HG03521 (cell line): Measurements from ENCODE around the gene HIBADH.
"Not testable (repeated sequence)": the region's sequence is repeated elsewhere in the genome, so short reads cannot be mapped to it uniquely, and the experiment has no call there.

ENCODE experiments used
- ATAC-seq: cut with Tn5 transposase; IDR thresholded peaks from one replicate; pipeline ENCODE4 v1.9.1; 2021; ENCODE audit warnings: mild to moderate bottlenecking, moderate library complexity; ENCODE audit not compliant: unreplicated experiment

HIBADH gene

GRCh38 chr7:27639048-27639447 is 23.6 kb downstream of the HIBADH start:
- not testable (repeated sequence) for ATAC-seq

GRCh38 chr7:27636326-27637006 is 26.2 kb downstream of the HIBADH start:
- no peak for ATAC-seq

- no peak for ATAC-seq
Observed at GRCh38 chr7:27635728-27636127, 27.0 kb downstream of the HIBADH start.

GRCh38 chr7:27634671-27635493 is 27.8 kb downstream of the HIBADH start:
- ATAC-seq = no peak

GRCh38 chr7:27633062-27633461 is 29.6 kb downstream of the HIBADH start:
- ATAC-seq = no peak

GRCh38 chr7:27631391-27631790 is 31.3 kb downstream of the HIBADH start:
- ATAC-seq = no peak

- ATAC-seq = no peak
Observed at GRCh38 chr7:27627146-27627545, 35.5 kb downstream of the HIBADH start.

GRCh38 chr7:27619492-27619891 is 43.2 kb downstream of the HIBADH start:
- no peak for ATAC-seq

- ATAC-seq = no peak
Observed at GRCh38 chr7:27617651-27618381, 44.9 kb downstream of the HIBADH start.

GRCh38 chr7:27616914-27617548 is 45.7 kb downstream of the HIBADH start:
- no peak for ATAC-seq

- ATAC-seq = no peak
Observed at GRCh38 chr7:27616186-27616491, 46.5 kb downstream of the HIBADH start.

- no peak for ATAC-seq
Observed at GRCh38 chr7:27615420-27616185, 47.1 kb downstream of the HIBADH start.

GRCh38 chr7:27614095-27614494 is 48.6 kb downstream of the HIBADH start:
- no peak for ATAC-seq

- no peak for ATAC-seq
Observed at GRCh38 chr7:27611059-27611458, 51.6 kb downstream of the HIBADH start.

- ATAC-seq = no peak
Observed at GRCh38 chr7:27608776-27609495, 53.7 kb downstream of the HIBADH start.

GRCh38 chr7:27607210-27607606 is 55.5 kb downstream of the HIBADH start:
- ATAC-seq = no peak

- ATAC-seq = no peak
Observed at GRCh38 chr7:27606270-27607209, 56.1 kb downstream of the HIBADH start.

- no peak for ATAC-seq
Observed at GRCh38 chr7:27605689-27606269, 56.9 kb downstream of the HIBADH start.
